Measurements from ENCODE around the gene FADS2.

- no peak for TF ChIP-seq EZH2phosphoT487 (IDR thresholded peaks at IDR 0.05; ENCODE audit: low read depth, severe bottlenecking, unreplicated experiment)
- TF ChIP-seq CTCF (IDR thresholded peaks at IDR 0.05; ENCODE audit: poor library complexity), result no peak
These were observed 51.9 kb downstream of the FADS2 start for GRCh38 chr11:61880031-61880430.
